Measurements from ENCODE around the gene MTCH1. TPM values are rescaled to one million over a fixed set of nuclear protein-coding genes. Genes with fewer than 3 reads are reported as not detected.

MTCH1 gene
- total RNA-seq, 1 donor from 2014 or later: 179 TPM

- DNase-seq (ENCODE audit: low read depth in 2 of 2): no peak
These were observed 14.8 kb downstream of the MTCH1 start for GRCh38 chr6:36970892-36971842.

- DNase-seq (ENCODE audit: low read depth in 2 of 2): no peak
These were observed 15.8 kb downstream of the MTCH1 start for GRCh38 chr6:36969988-36970891.

- DNase-seq (ENCODE audit: low read depth in 2 of 2): no peak
These were observed 16.7 kb downstream of the MTCH1 start for GRCh38 chr6:36969240-36969691.

GRCh38 chr6:36968266-36968977, 17.6 kb downstream of the MTCH1 start:
- no peak for DNase-seq (ENCODE audit: low read depth in 2 of 2)

- no peak for DNase-seq (ENCODE audit: low read depth in 2 of 2)
These were observed 18.2 kb downstream of the MTCH1 start for GRCh38 chr6:36967757-36968156.

- DNase-seq (ENCODE audit: low read depth in 2 of 2): no peak
These were observed 18.7 kb downstream of the MTCH1 start for GRCh38 chr6:36967301-36967700.

GRCh38 chr6:36964908-36965307, 21.1 kb downstream of the MTCH1 start:
- no peak for DNase-seq (ENCODE audit: low read depth in 2 of 2)

- no peak for DNase-seq (ENCODE audit: low read depth in 2 of 2)
These were observed 21.6 kb downstream of the MTCH1 start for GRCh38 chr6:36964349-36964748.

GRCh38 chr6:36963451-36964290, 22.3 kb downstream of the MTCH1 start:
- DNase-seq (ENCODE audit: low read depth in 2 of 2): no peak

- DNase-seq (ENCODE audit: low read depth in 2 of 2): no peak
These were observed 23.1 kb downstream of the MTCH1 start for GRCh38 chr6:36962874-36963273.

- DNase-seq (ENCODE audit: low read depth in 2 of 2): no peak
These were observed 24.3 kb downstream of the MTCH1 start for GRCh38 chr6:36961441-36962435.

- no peak for DNase-seq (ENCODE audit: low read depth in 2 of 2)
These were observed 26.3 kb downstream of the MTCH1 start for GRCh38 chr6:36959555-36960250.

GRCh38 chr6:36958775-36959554, 27.0 kb downstream of the MTCH1 start:
- no peak for DNase-seq (ENCODE audit: low read depth in 2 of 2)

GRCh38 chr6:36957773-36958271, 28.2 kb downstream of the MTCH1 start:
- DNase-seq (ENCODE audit: low read depth in 2 of 2): no peak

- no peak for DNase-seq (ENCODE audit: low read depth in 2 of 2)
These were observed 29.6 kb downstream of the MTCH1 start for GRCh38 chr6:36956446-36956820.

- DNase-seq (ENCODE audit: low read depth in 2 of 2): peak in 1 of 2 donors; percentile 63
These were observed 30.1 kb downstream of the MTCH1 start for GRCh38 chr6:36955671-36956445.

- no peak for DNase-seq (ENCODE audit: low read depth in 2 of 2)
These were observed 30.9 kb downstream of the MTCH1 start for GRCh38 chr6:36955136-36955535.
